ENCODE data around the gene EXOC3L4.

GRCh38 chr14:103072595-103073366, 21.7 kb upstream of the EXOC3L4 start:
- TF ChIP-seq TCF12 (IDR thresholded peaks at IDR 0.05) (no peak), CTCF (IDR thresholded peaks at IDR 0.05) (no peak), POLR2AphosphoS5 (IDR thresholded peaks at IDR 0.05; ENCODE audit: low read depth, low read length) (no peak), REST (IDR thresholded peaks at IDR 0.05; ENCODE audit: low read depth, low read length) (no peak), TEAD4 (IDR thresholded peaks at IDR 0.05; ENCODE audit: borderline replicate concordance, insufficient read depth) (no peak)

All from SK-N-SH (cell line).